IMR-90 (cell line): Measurements from ENCODE around the gene L3MBTL2. TPM values are rescaled to one million over a fixed set of nuclear protein-coding genes. Genes with fewer than 3 reads are reported as not detected.

ENCODE experiments used
- ATAC-seq: fragments of 200-7000 bp; cut with Tn5 transposase; 2 replicates; pipeline ENCODE4 v1.9.1; 2020; ENCODE audit warnings: low read depth, mild to moderate bottlenecking, moderate library complexity
- BruUV-seq: library from RNA; stranded (reverse); fragments of 400-500 nt; replicated peaks from 2 replicates; lab custom pipeline; 2021; lab: Mats Ljungman, UMichigan
- CTCF ChIA-PET: fragments of 300-600 bp; formaldehyde crosslinking; extraction: SDS; loops from one replicate; lab custom pipeline; 2021; ENCODE audit warnings: antibody characterized with exemption; lab: Yijun Ruan, JAX
- POLR2A ChIA-PET: fragments of 300-600 bp; sonication (Branson Sonifier 250); formaldehyde crosslinking; loops from one replicate; lab custom pipeline; 2022; ENCODE audit warnings: antibody characterized with exemption; ENCODE audit not compliant: unreplicated experiment; lab: Charles Lee
- DNase-seq: peaks from one replicate; pipeline ENCODE4 v3.0.0; 2013
- H2AFZ ChIP-seq: replicated peaks from 2 replicates; pipeline ENCODE3; 2013; ENCODE audit warnings: low read length, mild to moderate bottlenecking; ENCODE audit not compliant: poor library complexity
- H2AK5ac ChIP-seq: 2 replicates; pipeline ENCODE4 v1.6.1; 2013; ENCODE audit warnings: low read depth, low read length, inconsistent platforms
- H2AK9ac ChIP-seq: replicated peaks from 2 replicates; pipeline ENCODE3; 2013; ENCODE audit warnings: mild to moderate bottlenecking, low read depth, low read length, moderate library complexity; ENCODE audit not compliant: poor library complexity
- H2BK120ac ChIP-seq: 2 replicates; pipeline ENCODE4 v1.6.1; 2013; ENCODE audit warnings: low read depth, low read length, inconsistent platforms
- H2BK15ac ChIP-seq: 3 replicates; pipeline ENCODE4 v1.6.1; 2013; ENCODE audit warnings: low read depth, low read length, inconsistent platforms
- H2BK20ac ChIP-seq: 2 replicates; pipeline ENCODE4 v1.6.1; 2013; ENCODE audit warnings: low read depth, mild to moderate bottlenecking, inconsistent platforms, low read length, moderate library complexity
- H2BK5ac ChIP-seq: 2 replicates; pipeline ENCODE4 v1.6.1; 2013; ENCODE audit warnings: mild to moderate bottlenecking, low read depth, low read length, inconsistent platforms; ENCODE audit not compliant: poor library complexity, severe bottlenecking
- H3K14ac ChIP-seq: replicated peaks from 2 replicates; pipeline ENCODE4 v1.6.1; 2013; ENCODE audit warnings: low read depth, low read length, inconsistent platforms
- H3K18ac ChIP-seq: 2 replicates; pipeline ENCODE4 v1.6.1; 2013; ENCODE audit warnings: low read depth, low read length, control low read depth
- H3K23ac ChIP-seq: 2 replicates; pipeline ENCODE4 v1.6.1; 2013; ENCODE audit warnings: low read depth, low read length, inconsistent platforms
- H3K27ac ChIP-seq: 2 replicates; pipeline ENCODE4 v1.5.1; 2013; ENCODE audit warnings: mild to moderate bottlenecking, control low read depth, low read length; ENCODE audit not compliant: insufficient read depth
- H3K27me3 ChIP-seq: 2 replicates; pipeline ENCODE4 v1.6.1; 2013; ENCODE audit warnings: low read length; ENCODE audit not compliant: control insufficient read depth, insufficient read depth
- H3K36me3 ChIP-seq: 2 replicates; pipeline ENCODE4 v1.6.1; 2013; ENCODE audit warnings: low read length, mixed read lengths; ENCODE audit not compliant: control insufficient read depth, insufficient read depth
- H3K4ac ChIP-seq: 2 replicates; pipeline ENCODE4 v1.6.1; 2013; ENCODE audit warnings: low read depth, low read length, inconsistent platforms
- H3K4me1 ChIP-seq: 2 replicates; pipeline ENCODE4 v1.6.1; 2013; ENCODE audit warnings: low read length, mixed read lengths; ENCODE audit not compliant: control insufficient read depth, insufficient read depth
- H3K4me2 ChIP-seq: 2 replicates; pipeline ENCODE4 v1.6.1; 2013; ENCODE audit warnings: low read depth, mild to moderate bottlenecking, control low read depth, low read length, moderate library complexity
- H3K4me3 ChIP-seq: 2 replicates; pipeline ENCODE4 v1.5.1; 2013; ENCODE audit warnings: low read depth, mild to moderate bottlenecking, control low read depth, low read length, moderate library complexity; ENCODE audit not compliant: insufficient read depth
- H3K56ac ChIP-seq: 2 replicates; pipeline ENCODE4 v1.6.1; 2013; ENCODE audit warnings: low read length, inconsistent platforms; ENCODE audit not compliant: insufficient read depth; ENCODE audit errors: extremely low read depth
- H3K79me1 ChIP-seq, 2 experiments: 2 replicates each; pipeline ENCODE4 v1.6.1; 2013; ENCODE audit warnings: low read length in 2 of 2, inconsistent platforms in 1 of 2, low read depth in 1 of 2
- H3K9ac ChIP-seq: 2 replicates; pipeline ENCODE4 v1.6.1; 2013; ENCODE audit warnings: low read depth, low read length, control low read depth
- H3K9me1 ChIP-seq: 2 replicates; pipeline ENCODE4 v1.6.1; 2013; ENCODE audit warnings: low read length, inconsistent platforms; ENCODE audit not compliant: insufficient read depth
- H3K9me3 ChIP-seq: 2 replicates; pipeline ENCODE4 v1.6.1; 2013; ENCODE audit warnings: low read length; ENCODE audit not compliant: control insufficient read depth, insufficient read depth
- H4K20me1 ChIP-seq: 2 replicates; pipeline ENCODE4 v1.6.1; 2013; ENCODE audit warnings: low read length, inconsistent platforms; ENCODE audit not compliant: insufficient read depth
- H4K5ac ChIP-seq: 2 replicates; pipeline ENCODE4 v1.6.1; 2013; ENCODE audit warnings: mild to moderate bottlenecking, low read depth, low read length, control low read depth
- H4K8ac ChIP-seq, 2 experiments: 2 replicates each; pipeline ENCODE4 v1.6.1; 2013; ENCODE audit warnings: low read depth in 2 of 2, low read length in 2 of 2, control low read depth in 1 of 2, inconsistent platforms in 1 of 2
- H4K91ac ChIP-seq: 2 replicates; pipeline ENCODE4 v1.6.1; 2013; ENCODE audit warnings: low read depth, low read length, inconsistent platforms; ENCODE audit not compliant: insufficient read depth
- BHLHE40 ChIP-seq: fragments of 150-350 bp; IDR thresholded peaks from 2 replicates; pipeline ENCODE4 v1.6.1; 2016; ENCODE audit warnings: mild to moderate bottlenecking, low read depth, low read length
- CEBPB ChIP-seq: IDR thresholded peaks from 2 replicates; pipeline ENCODE4 v1.6.1; 2012; ENCODE audit warnings: low read depth, low read length, improper control_type of control experiment
- CHD1 ChIP-seq: IDR thresholded peaks from 2 replicates; pipeline ENCODE4 v1.6.1; 2012; ENCODE audit warnings: low read depth, low read length, improper control_type of control experiment
- FOS ChIP-seq: fragments of 150-350 bp; IDR thresholded peaks from 2 replicates; pipeline ENCODE4 v1.6.1; 2016; ENCODE audit warnings: low read depth, low read length
- MAFK ChIP-seq: IDR thresholded peaks from 2 replicates; pipeline ENCODE4 v1.6.1; 2012; ENCODE audit warnings: low read depth, low read length, improper control_type of control experiment
- MAZ ChIP-seq: IDR thresholded peaks from 2 replicates; pipeline ENCODE4 v1.6.1; 2012; ENCODE audit warnings: low read depth, mild to moderate bottlenecking, low read length, improper control_type of control experiment, moderate library complexity, borderline replicate concordance
- MXI1 ChIP-seq: IDR thresholded peaks from 2 replicates; pipeline ENCODE4 v1.6.1; 2012; ENCODE audit warnings: low read depth, mild to moderate bottlenecking, low read length, moderate library complexity, borderline replicate concordance
- NFE2L2 ChIP-seq: fragments of 150-350 bp; IDR thresholded peaks from 2 replicates; pipeline ENCODE4 v1.6.1; 2016; ENCODE audit warnings: low read depth, mild to moderate bottlenecking, low read length
- POLR2A ChIP-seq: IDR thresholded peaks from 2 replicates; pipeline ENCODE4 v1.6.1; 2012; ENCODE audit warnings: mild to moderate bottlenecking, low read depth, low read length
- RAD21 ChIP-seq: IDR thresholded peaks from 2 replicates; pipeline ENCODE4 v1.6.1; 2012; ENCODE audit warnings: low read length, improper control_type of control experiment
- RCOR1 ChIP-seq: IDR thresholded peaks from 2 replicates; pipeline ENCODE4 v1.6.1; 2012; ENCODE audit warnings: mild to moderate bottlenecking, low read length, improper control_type of control experiment; ENCODE audit not compliant: insufficient replicate concordance
- RFX5 ChIP-seq: IDR thresholded peaks from 2 replicates; pipeline ENCODE4 v1.8.0; 2012; ENCODE audit warnings: low read depth, mild to moderate bottlenecking, low read length, moderate library complexity
- SMC3 ChIP-seq: fragments of 150-350 bp; IDR thresholded peaks from 2 replicates; pipeline ENCODE4 v1.6.1; 2016; ENCODE audit warnings: low read depth, mild to moderate bottlenecking, antibody characterized with exemption, low read length, moderate library complexity
- WGBS, 2 experiments: methylation state at CpG; one replicate each; pipeline versions ENCODE4 v1.1.5 to v1.1.7; 2013; ENCODE audit warnings: missing lambda C conversion rate in 2 of 2; ENCODE audit not compliant: insufficient read length in 1 of 2; ENCODE audit errors: extremely low coverage in 2 of 2; 5-methylcytosine and 5-hydroxymethylcytosine counted together
- dilution Hi-C: fragments of 300-500 bp; cut with HindIII; formaldehyde crosslinking; loops from one replicate; pipeline ENCODE4 v1.14.3; 2018; ENCODE audit warnings: low sequenced_read_pairs; ENCODE audit not compliant: unreplicated experiment
- in situ Hi-C: fragments of 300-500 bp; cut with MboI; formaldehyde crosslinking; loops from 3 replicates; pipeline ENCODE4 v1.14.3; 2019; ENCODE audit warnings: low sequenced_read_pairs, inconsistent platforms, mixed read lengths
- intact Hi-C: fragments of 100-400 bp; cut with micrococcal nuclease; formaldehyde crosslinking; loops from 2 replicates; pipeline ENCODE4 v1.10.0; 2022
- polyA plus RNA-seq, 3 experiments: library from polyadenylated mRNA; depleted of rRNA; stranded (reverse); fragments of >200 nt; gene quantifications; 2 replicates each; pipeline ENCODE4 v1.2.3, GENCODE V29; 2012; ENCODE audit warnings: low replicate concordance in 1 of 3
- total RNA-seq: library from RNA; depleted of rRNA; stranded (reverse); fragments of >200 nt; gene quantifications from 2 replicates; pipeline ENCODE4 v1.2.3, GENCODE V29; 2012
- TF ChIP-seq, protein P1 (sequence below): fragments of 150-350 bp; IDR thresholded peaks from 2 replicates; pipeline ENCODE4 v1.6.1; 2017; ENCODE audit warnings: mild to moderate bottlenecking, antibody characterized with exemption, low read length, low read depth
- TF ChIP-seq, protein P2 (sequence below): conservative IDR thresholded peaks from 2 replicates; pipeline ENCODE4 v1.5.1; 2012; ENCODE audit warnings: mild to moderate bottlenecking, low read depth, low read length, improper control_type of control experiment
- TF ChIP-seq, protein P3 (sequence below): fragments of 150-350 bp; IDR thresholded peaks from 2 replicates; pipeline ENCODE4 v1.6.1; 2016; ENCODE audit warnings: low read depth, mild to moderate bottlenecking, low read length, moderate library complexity, borderline replicate concordance

Gene L3MBTL2
- total and polyA plus RNA-seq, 2 of the 4 experiments (the other 2 are of a cell fraction) = 20.6 to 25.1 TPM

DNA sequence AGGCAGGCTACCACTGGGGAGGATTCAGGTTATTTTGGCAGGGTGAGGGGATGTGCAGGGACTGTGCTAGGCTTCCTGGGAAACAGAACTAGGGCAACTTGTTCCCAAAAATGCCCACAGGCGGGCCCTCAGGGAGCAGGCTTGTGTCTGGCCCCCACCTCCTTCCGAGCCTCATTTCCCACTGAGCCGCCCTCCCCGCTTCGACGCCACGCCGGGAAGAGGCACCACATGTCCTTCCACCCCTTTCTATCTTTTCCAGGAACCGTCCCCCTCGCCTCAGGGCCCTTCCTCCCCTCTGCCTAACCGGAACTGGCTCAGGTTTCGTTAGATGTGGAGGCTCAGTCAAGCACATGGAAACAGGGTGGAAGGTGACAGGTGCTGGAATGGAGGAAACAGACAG lies 45.0 kb downstream of the L3MBTL2 start:
- CTCF ChIA-PET = no interaction called here

More for the DNA sequence above, 45.0 kb downstream of the L3MBTL2 start:
- Histone ChIP-seq H2AK5ac (no peak overlapping the region), H3K23ac (no peak overlapping the region), H3K9me3 (no peaks in the 10 kb centered on the region), H2AFZ (peak overlapping the region; percentile 3), H3K27ac (no peak overlapping the region), H4K8ac (no peak overlapping the region), H3K27me3 (no peaks in the 10 kb centered on the region), H3K4ac (no peak overlapping the region), H3K56ac (no peak overlapping the region), H3K4me3 (no peak overlapping the region), H3K14ac (no peak overlapping the region), H3K9me1 (no peaks in the 10 kb centered on the region; the same call in 1 of the 2 replicates), H3K18ac (no peak overlapping the region), H4K20me1 (peaks cover 13% of the 10 kb centered on the region), H2AK9ac (no peak overlapping the region), H3K4me2 (no peak overlapping the region), H4K5ac (no peak overlapping the region), H4K91ac (no peak overlapping the region), H3K9ac (no peak overlapping the region), H2BK120ac (no peak overlapping the region), H2BK15ac (no peak overlapping the region), H3K4me1 (no peaks in the 10 kb centered on the region), H2BK5ac (no peak overlapping the region), H2BK20ac (no peak overlapping the region), H3K36me3 (peaks cover 84% of the 10 kb centered on the region), H3K79me1 (peaks cover 25 to 61% of the 10 kb centered on the region in 2 experiments)
- WGBS, 2 experiments = 100% methylated on average over 9 of the region's 12 CpGs; no CpG with 5 or more reads in 1 of the 2 experiments
- in situ Hi-C loops = no loop called here
- no peak for ATAC-seq
- POLR2A ChIA-PET = no interaction called here
- no TSS peak for BruUV-seq
- intact Hi-C loops = no loop called here
- dilution Hi-C loops = no loop called here
- no peak for TF ChIP-seq FOS
- no peak for TF ChIP-seq MAFK
- TF ChIP-seq NFE2L2 = no peak
- TF ChIP-seq, protein P1, sequence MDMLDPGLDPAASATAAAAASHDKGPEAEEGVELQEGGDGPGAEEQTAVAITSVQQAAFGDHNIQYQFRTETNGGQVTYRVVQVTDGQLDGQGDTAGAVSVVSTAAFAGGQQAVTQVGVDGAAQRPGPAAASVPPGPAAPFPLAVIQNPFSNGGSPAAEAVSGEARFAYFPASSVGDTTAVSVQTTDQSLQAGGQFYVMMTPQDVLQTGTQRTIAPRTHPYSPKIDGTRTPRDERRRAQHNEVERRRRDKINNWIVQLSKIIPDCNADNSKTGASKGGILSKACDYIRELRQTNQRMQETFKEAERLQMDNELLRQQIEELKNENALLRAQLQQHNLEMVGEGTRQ = no peak
- no peak for TF ChIP-seq MXI1
- no peak for TF ChIP-seq RCOR1
- TF ChIP-seq MAZ = no peak
- TF ChIP-seq RFX5 = no peak
- TF ChIP-seq BHLHE40 = no peak
- TF ChIP-seq, protein P2, sequence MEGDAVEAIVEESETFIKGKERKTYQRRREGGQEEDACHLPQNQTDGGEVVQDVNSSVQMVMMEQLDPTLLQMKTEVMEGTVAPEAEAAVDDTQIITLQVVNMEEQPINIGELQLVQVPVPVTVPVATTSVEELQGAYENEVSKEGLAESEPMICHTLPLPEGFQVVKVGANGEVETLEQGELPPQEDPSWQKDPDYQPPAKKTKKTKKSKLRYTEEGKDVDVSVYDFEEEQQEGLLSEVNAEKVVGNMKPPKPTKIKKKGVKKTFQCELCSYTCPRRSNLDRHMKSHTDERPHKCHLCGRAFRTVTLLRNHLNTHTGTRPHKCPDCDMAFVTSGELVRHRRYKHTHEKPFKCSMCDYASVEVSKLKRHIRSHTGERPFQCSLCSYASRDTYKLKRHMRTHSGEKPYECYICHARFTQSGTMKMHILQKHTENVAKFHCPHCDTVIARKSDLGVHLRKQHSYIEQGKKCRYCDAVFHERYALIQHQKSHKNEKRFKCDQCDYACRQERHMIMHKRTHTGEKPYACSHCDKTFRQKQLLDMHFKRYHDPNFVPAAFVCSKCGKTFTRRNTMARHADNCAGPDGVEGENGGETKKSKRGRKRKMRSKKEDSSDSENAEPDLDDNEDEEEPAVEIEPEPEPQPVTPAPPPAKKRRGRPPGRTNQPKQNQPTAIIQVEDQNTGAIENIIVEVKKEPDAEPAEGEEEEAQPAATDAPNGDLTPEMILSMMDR = no peak
- TF ChIP-seq, protein P3, sequence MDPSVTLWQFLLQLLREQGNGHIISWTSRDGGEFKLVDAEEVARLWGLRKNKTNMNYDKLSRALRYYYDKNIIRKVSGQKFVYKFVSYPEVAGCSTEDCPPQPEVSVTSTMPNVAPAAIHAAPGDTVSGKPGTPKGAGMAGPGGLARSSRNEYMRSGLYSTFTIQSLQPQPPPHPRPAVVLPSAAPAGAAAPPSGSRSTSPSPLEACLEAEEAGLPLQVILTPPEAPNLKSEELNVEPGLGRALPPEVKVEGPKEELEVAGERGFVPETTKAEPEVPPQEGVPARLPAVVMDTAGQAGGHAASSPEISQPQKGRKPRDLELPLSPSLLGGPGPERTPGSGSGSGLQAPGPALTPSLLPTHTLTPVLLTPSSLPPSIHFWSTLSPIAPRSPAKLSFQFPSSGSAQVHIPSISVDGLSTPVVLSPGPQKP = no peak
- no peak for TF ChIP-seq POLR2A
- no peak for TF ChIP-seq CHD1
- TF ChIP-seq RAD21 = no peak
- no peak for TF ChIP-seq SMC3
- no peak for TF ChIP-seq CEBPB
- DNase-seq = no peak
